MG63 (cell line): ENCODE measurements around the gene TOM1. TPM values are rescaled to one million over a fixed set of nuclear protein-coding genes. Genes with fewer than 3 reads are reported as not detected.

ENCODE experiments used
- DNase-seq: peaks from one replicate; pipeline ENCODE4 v3.0.0-alpha.2; 2020
- H3K27me3 ChIP-seq: fragments of 250-450 bp; sonication (Bioruptor Pico); 2 replicates; pipeline ENCODE4 v1.5.1; 2020; ENCODE audit warnings: mild to moderate bottlenecking, moderate library complexity
- H3K36me3 ChIP-seq: fragments of 250-450 bp; sonication (Bioruptor Pico); 2 replicates; pipeline ENCODE4 v1.5.1; 2020; ENCODE audit warnings: mild to moderate bottlenecking, moderate library complexity
- H3K4me3 ChIP-seq: fragments of 250-450 bp; sonication (Bioruptor Pico); 2 replicates; pipeline ENCODE4 v1.5.1; 2020; ENCODE audit warnings: mild to moderate bottlenecking, moderate library complexity
- H3K9me3 ChIP-seq: fragments of 250-450 bp; sonication (Bioruptor Pico); 2 replicates; pipeline ENCODE4 v1.5.1; 2020; ENCODE audit warnings: mild to moderate bottlenecking, moderate library complexity
- total RNA-seq: library from RNA; depleted of rRNA; stranded (reverse); fragments of >200 nt; shearing (Covaris generic); gene quantifications from 2 replicates; pipeline ENCODE4 v1.2.3, GENCODE V29; 2014; ENCODE audit warnings: low replicate concordance; rRNA removed

Gene TOM1
- 18.1 and 19.2 TPM in 2 replicates for total RNA-seq

DNA sequence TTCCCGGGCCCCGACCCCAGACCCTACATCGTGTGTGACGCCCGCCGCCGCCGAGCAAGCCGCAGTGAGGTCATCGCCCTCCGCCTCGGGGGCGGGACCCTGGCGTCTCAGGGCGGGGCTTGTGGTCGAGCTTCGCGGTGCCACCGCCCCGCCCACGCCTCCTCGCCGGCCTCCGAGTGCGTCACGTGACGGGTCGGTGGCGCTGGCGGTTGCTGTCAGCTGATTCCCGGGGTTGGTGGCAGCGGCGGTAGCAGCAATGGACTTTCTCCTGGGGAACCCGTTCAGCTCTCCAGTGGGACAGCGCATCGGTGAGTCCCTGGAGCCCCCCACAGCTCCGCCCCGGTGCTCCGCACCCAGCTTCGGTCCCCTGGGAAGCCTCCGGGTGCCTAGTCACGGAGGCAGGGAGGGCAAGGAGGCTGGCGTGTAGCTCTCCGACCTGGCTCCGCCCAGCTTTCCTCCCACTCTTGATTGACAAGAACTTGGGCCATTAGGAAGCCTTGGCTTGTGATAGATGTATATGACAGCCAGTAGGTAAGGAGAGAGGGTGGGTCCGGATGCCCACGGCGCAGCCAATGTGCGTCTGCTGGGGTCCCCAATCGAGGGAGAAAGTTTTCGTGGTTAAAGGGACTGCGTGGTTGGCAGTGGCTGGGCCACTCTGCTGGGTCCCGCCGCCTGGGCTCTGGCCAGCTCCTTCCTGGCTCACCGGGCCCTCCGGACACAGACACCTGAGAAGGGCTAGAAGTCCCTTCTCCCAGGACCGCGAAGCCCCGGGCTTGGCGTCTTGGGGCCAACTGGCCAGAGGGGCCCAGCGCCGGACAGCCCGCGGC lies at the start of gene TOM1:
TSS of gene TOM1 (plus strand) at position 222 of the 827 bp plus-strand sequence. CDS start at position 257, 35 bp downstream.
- Histone ChIP-seq H3K27me3 (no peaks in the 10 kb centered on the region), H3K4me3 (peak within 1 kb of the TSS; percentile 84), H3K36me3 (peaks cover 4% of the 10 kb centered on the region), H3K9me3 (no peaks in the 10 kb centered on the region)
- DNase-seq: peak; percentile 92

DNA sequence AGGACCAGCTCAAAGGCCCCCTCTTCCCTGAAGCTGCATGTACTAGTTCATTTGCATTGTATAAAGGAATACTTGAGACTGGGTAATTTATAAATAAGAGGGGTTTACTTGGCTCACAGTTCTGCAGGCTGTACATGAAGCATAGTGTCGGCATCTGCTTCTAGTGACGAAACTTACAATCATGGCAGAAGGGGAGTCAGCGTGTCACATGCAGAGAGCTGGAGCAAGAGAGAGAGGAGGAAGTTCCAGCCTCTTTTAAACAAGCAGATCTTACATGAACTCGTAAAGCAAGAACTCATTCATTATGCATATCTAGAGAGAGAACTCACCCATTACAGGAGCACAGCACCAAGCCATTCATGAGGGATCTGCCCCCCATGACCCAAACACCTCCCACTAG lies 49.5 kb upstream of the TOM1 start:
- Histone ChIP-seq H3K4me3 (no peak overlapping the region), H3K27me3 (no peaks in the 10 kb centered on the region), H3K9me3 (no peaks in the 10 kb centered on the region), H3K36me3 (no peaks in the 10 kb centered on the region)
- DNase-seq: no peak

DNA sequence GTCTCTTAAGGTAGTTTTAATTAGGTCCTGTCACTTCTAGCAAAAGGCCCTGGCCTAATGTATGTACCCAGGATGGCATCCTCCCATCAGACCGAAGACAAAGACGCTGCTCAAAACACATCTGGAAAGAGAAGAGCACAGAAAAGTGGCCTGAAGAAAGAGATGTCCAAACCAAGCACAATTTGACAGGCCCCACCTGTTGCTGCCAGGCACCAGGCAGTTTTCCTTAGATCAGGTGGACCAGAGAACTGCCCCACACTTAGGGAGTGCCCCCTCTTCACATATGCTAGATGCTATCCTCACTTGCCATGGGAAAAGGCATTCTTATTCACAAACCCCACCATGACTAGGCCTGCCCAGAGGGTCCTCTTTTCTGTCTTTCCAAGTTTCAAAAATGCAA lies 45.7 kb upstream of the TOM1 start:
- no peak for DNase-seq
- Histone ChIP-seq H3K9me3 (no peaks in the 10 kb centered on the region), H3K27me3 (no peaks in the 10 kb centered on the region), H3K4me3 (no peak overlapping the region), H3K36me3 (peaks cover 6% of the 10 kb centered on the region)

DNA sequence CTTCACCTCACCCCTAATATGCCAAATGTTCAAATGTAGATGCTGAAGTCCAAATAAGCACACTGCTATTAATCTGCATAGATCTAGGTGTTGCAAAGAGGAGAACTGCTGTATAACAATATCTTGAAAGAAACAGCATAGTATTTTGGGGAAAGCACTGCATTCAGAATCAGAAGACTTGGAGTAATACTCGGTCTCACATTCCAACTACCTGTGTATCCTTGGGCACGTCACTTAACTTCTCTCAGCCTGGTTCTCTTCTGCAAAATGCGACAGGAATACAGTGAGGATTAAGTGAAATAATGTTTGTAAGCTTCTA lies 42.7 kb upstream of the TOM1 start:
- no peak for DNase-seq
- no peaks in the 10 kb centered on the region for H3K9me3 ChIP-seq
- peak overlapping the region; percentile 91 for H3K4me3 ChIP-seq
- no peaks in the 10 kb centered on the region for H3K27me3 ChIP-seq
- peaks cover 17% of the 10 kb centered on the region for H3K36me3 ChIP-seq

DNA sequence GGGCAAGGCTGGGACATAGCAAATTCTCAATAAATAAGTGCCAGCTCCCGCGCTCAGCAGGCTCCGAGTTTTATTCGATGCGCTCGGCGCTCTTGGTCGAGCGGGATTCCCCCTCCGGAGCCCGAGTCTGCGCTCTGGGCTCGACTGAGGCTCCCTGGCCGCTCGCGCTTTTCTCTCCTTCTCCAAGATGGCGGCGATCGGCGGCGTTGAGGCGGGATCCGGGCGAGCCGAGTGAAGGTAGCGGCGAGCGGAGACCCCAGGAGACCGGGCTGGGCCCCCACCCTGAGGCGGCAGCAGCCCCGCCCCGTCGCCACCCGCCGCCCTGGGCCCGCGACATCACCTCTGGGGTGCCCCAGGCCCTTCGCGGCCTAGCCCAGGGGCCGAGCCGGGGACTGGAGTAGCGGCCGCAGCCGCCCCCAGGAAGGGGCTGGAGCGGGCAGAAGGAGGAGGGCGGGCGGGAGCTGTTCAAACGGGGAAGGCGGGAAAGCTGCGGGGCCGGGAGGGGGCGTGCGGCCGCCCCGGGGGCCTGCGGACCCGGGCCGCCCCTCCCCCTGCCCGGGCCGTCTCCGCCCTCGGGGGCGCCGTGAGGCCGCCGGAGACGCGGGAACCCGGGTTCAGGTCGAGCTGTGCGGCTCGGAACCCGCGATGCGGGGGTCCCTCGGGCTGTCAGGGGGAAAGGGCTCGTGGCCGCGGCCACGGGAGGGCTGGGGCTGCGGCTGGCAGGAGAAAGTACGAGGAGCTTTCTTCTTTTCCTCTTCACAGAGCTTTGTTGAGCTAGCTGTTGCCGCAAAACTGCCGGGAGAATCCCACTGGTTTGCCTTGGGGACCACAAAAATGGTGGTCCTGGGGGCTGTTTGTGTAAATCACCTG lies 42.1 kb upstream of the TOM1 start, which contains the start of gene HMGXB4:
TSS of gene HMGXB4 (plus strand) at position 173 of the 870 bp plus-strand sequence. CDS start 4,898 bp downstream, outside the sequence.
- Histone ChIP-seq H3K27me3 (no peaks in the 10 kb centered on the region), H3K4me3 (peak within 1 kb of the TSS; percentile 91), H3K36me3 (peaks cover 23% of the 10 kb centered on the region), H3K9me3 (no peaks in the 10 kb centered on the region)
- peak; percentile 89 for DNase-seq

DNA sequence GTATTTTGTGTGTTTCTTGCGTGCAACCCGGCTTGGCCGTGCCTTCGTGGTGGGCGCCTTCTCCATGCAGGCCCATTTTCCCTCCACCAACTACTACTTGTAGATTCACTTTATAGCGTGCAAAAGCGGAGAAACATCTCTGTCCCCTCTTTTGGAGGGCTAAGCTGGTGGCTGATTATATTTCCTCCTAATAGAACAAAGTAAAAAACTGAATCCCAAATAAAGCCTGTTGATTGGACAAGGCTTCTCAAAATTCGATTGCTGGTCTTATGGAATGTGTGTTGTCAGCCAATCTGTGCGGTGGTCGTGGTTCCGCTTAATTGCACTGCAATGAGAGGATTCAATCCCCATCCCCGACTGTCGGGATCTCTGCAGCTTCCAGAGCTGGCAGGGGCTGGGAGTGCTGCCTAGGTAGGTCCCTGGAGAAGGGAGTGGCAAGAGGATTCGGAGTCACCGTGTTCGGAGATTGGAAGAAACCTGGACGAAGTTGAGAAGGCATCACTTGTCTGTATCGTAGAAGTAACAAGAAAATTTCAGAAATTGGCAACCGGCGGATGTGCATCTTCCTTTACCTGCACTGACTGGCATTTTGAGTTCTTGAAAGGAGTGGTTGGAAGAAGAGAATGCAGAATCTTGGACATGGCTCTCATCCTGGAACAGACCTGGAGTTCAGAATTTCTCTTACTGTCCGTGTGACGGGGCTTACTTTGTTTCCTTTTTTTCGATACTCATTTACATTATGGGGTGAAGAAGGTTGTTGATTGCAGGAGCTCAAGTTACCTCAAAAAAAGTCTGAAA lies 41.3 kb upstream of the TOM1 start:
- no peaks in the 10 kb centered on the region for H3K9me3 ChIP-seq
- DNase-seq: peak; percentile 8
- peak overlapping the region; percentile 91 for H3K4me3 ChIP-seq
- no peaks in the 10 kb centered on the region for H3K27me3 ChIP-seq
- H3K36me3 ChIP-seq: peaks cover 29% of the 10 kb centered on the region

- Histone ChIP-seq H3K27me3 (no peaks in the 10 kb centered on the region), H3K36me3 (peaks cover 74% of the 10 kb centered on the region), H3K9me3 (no peaks in the 10 kb centered on the region), H3K4me3 (no peak overlapping the region)
- no peak for DNase-seq
These were observed 34.7 kb upstream of the TOM1 start for GRCh38 chr22:35264986-35265385.

- Histone ChIP-seq H3K4me3 (no peak overlapping the region), H3K36me3 (peaks cover 87% of the 10 kb centered on the region), H3K27me3 (no peaks in the 10 kb centered on the region), H3K9me3 (no peaks in the 10 kb centered on the region)
- DNase-seq: no peak
These were observed 33.4 kb upstream of the TOM1 start for GRCh38 chr22:35266277-35266676.

- H3K36me3 ChIP-seq: peaks cover 91% of the 10 kb centered on the region
- no peak overlapping the region for H3K4me3 ChIP-seq
- no peaks in the 10 kb centered on the region for H3K9me3 ChIP-seq
- no peak for DNase-seq
- H3K27me3 ChIP-seq: no peaks in the 10 kb centered on the region
These were observed 30.1 kb upstream of the TOM1 start for GRCh38 chr22:35269630-35270029.

GRCh38 chr22:35274154-35274871 lies 25.4 kb upstream of the TOM1 start:
- no peak for DNase-seq
- Histone ChIP-seq H3K4me3 (no peak overlapping the region), H3K9me3 (no peaks in the 10 kb centered on the region), H3K36me3 (peaks cover 80% of the 10 kb centered on the region), H3K27me3 (no peaks in the 10 kb centered on the region)

DNA sequence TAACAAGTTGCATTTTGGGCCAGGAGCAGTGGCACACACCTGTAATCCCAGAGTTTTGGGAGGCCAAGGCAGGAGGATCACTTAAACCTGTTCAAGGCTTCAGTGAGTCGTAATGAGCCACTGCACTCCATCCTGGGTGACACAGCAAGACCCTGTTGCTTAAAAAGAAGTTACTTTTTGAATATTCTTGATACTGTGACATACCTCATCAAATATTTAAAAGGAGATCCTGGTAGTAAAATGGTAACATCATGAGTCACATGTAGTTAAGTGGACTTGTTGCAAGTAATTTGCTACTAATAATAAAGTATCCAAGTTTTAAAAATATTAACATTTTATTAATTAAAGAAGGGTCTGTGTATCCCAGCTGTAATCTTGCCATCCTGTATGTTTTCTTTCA lies 24.1 kb upstream of the TOM1 start:
- DNase-seq: peak; percentile 12

GRCh38 chr22:35276019-35276418 lies 23.7 kb upstream of the TOM1 start:
- Histone ChIP-seq H3K36me3 (peaks cover 79% of the 10 kb centered on the region), H3K4me3 (no peak overlapping the region), H3K9me3 (no peaks in the 10 kb centered on the region), H3K27me3 (no peaks in the 10 kb centered on the region)
- no peak for DNase-seq

More for the DNA sequence above, 24.1 kb upstream of the TOM1 start:
- Histone ChIP-seq H3K4me3 (no peak overlapping the region), H3K27me3 (no peaks in the 10 kb centered on the region), H3K9me3 (no peaks in the 10 kb centered on the region), H3K36me3 (peaks cover 80% of the 10 kb centered on the region)

DNA sequence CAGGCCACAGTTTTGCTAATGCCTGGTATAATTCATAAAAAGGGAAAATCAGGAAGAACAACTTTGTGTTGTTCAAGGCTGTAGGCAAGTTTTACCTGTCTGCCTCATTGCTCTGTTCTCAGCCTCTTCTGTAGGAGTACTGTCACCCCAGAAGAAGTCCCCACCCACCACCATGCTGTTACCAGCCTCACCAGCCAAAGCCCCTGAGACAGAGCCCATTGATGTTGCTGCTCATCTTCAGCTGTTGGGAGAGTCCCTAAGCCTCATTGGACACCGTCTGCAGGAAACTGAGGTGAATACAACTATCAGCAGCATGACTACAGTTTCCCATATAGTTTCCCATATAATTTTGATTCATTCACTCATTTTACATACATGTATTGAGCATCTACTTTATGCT lies 11.6 kb upstream of the TOM1 start:
- no peaks in the 10 kb centered on the region for H3K9me3 ChIP-seq
- no peaks in the 10 kb centered on the region for H3K27me3 ChIP-seq
- H3K4me3 ChIP-seq: no peak overlapping the region
- peaks cover 88% of the 10 kb centered on the region for H3K36me3 ChIP-seq
- DNase-seq: no peak

GRCh38 chr22:35292786-35293185 lies 6.9 kb upstream of the TOM1 start:
- Histone ChIP-seq H3K27me3 (no peaks in the 10 kb centered on the region), H3K9me3 (no peaks in the 10 kb centered on the region), H3K36me3 (peaks cover 66% of the 10 kb centered on the region), H3K4me3 (no peak overlapping the region)
- no peak for DNase-seq

DNA sequence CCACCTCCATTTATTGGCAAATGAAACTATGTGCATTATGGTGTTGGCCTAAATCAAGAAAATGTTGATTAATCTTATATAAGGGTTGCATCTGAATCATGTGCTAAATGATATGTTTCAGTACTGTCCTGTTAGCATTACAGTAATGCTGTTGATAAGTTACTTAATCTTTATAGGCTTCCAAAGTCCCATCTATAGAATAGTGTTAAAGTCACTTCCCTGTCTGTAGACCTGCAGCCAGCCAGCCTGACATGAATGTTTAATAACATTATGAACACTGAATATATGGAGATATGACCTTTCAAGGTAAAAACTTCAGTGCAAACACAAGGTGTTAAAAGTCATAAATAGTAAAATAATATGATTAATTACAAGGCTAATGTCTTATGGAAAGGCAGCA lies 3.6 kb upstream of the TOM1 start:
- Histone ChIP-seq H3K9me3 (no peaks in the 10 kb centered on the region), H3K36me3 (peaks cover 38% of the 10 kb centered on the region), H3K27me3 (no peaks in the 10 kb centered on the region), H3K4me3 (no peak overlapping the region)
- no peak for DNase-seq

- H3K4me3 ChIP-seq: peak overlapping the region; percentile 84
- H3K9me3 ChIP-seq: no peaks in the 10 kb centered on the region
- H3K36me3 ChIP-seq: peaks cover 6% of the 10 kb centered on the region
- DNase-seq: no peak
- H3K27me3 ChIP-seq: no peaks in the 10 kb centered on the region
These were observed 449 bp upstream of the TOM1 start for GRCh38 chr22:35299217-35299672.
